GM19452 (cell line): Measurements from ENCODE around the gene DGKK.
A peak's percentile ranks its signal among the peaks of the same experiment; 100 is the strongest.

Source experiments
- ATAC-seq: cut with Tn5 transposase; IDR thresholded peaks from one replicate; pipeline ENCODE4 v1.9.1; 2021; ENCODE audit not compliant: unreplicated experiment

The DGKK gene

GRCh38 chrX:50470103-50471031 is at the start of gene DGKK:
Gene DGKK (minus strand): TSS chrX:50470825. CDS start chrX:50470678, 147 bp downstream.
- ATAC-seq: no peak

DNA sequence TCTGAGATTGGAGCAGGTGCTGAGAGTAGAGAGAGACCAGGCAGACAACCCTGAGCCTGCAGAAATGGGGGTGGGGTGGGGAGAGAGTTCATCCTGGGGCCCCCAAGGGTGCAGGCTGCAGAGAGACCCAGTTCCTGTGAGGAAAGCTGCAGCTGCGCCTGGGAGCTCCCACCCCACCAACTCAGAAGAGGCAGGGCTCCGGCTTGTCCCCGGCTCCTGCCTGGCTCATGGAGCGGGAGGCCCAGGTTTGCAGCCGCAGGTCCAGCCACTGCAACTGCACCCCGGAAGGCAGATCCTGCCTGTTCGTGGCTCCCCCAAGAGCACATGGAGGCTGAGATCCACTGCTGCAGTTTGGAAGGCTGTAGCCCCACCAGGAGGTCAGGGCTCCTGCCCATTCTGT is 44.2 kb upstream of the DGKK start:
- no peak for ATAC-seq

DNA sequence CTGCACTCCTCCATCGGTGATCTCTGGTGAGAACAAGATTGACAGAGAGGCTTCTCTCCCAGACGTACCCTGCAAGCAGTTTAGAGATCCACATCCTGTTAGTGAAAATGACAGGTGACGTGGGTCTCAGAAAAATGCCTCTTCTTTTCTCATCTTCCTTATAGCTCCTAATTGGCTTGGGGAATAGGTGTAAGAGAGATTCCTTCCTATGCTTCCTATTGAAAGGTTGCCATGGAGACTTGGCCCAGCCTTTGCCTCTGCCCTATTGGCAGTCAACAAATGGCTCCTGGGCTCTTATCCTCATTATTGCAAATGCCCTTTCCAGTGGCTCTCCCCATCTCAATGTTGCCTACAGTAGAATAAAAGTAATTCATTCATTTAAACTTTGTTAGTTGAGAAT is 26.5 kb upstream of the DGKK start:
- no peak for ATAC-seq

DNA sequence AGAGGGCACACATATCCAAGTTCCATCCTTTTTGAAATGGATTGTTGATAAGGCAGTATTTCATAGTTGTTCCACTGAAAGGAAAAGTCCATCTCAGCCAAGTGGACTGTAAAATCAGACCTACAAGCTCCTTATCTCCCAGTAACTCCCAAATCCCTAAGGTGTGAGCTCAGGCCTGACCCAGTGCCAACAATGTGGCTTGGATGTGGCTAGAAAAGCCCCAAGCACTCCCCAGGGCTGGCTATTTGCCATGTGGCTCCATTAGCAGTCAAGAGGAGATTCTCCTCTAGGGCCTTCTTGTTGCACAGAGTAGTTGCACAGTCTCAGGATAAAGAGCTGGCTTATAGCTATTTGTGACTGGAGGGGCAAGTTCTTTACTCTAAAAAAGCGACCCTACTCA is 25.0 kb upstream of the DGKK start:
- no peak for ATAC-seq

DNA sequence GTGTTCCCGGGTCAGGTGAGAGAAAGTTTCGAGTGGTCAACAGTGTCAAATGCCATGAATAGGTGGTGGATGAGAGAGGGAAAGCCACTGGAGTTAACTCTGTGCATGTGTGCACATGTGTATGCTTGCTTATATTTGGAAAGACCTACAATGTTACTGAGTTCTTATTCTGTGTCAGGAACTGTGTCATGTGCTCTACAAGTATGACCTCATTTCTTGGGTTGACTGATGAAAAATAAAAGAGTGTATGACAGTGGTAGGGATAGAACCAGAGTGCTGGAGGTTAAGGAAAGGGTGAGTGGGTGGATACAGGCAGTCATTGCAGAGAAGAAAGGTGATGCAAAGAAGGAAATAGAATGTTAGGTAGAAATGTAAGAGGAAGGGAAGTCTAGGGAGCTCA is 22.1 kb upstream of the DGKK start:
- no peak for ATAC-seq

DNA sequence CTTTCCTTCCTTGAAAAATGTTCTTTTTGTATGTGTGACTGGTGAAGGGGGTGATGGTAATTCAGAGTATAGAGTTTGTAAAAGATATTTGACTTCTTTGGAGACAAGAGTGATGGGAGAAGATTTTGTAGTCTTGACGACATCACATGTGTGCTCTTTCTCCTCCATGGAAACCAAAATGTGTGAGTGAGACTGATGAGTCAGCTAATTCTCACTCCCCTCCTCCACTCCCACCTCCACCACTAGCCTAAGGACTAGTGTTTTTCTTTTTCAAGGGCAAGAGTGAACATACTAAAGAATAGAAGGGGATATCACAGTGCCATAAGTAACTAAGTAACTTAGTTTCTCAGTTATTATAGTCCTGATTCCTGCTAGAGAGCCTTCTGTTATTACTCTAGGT is 14.0 kb upstream of the DGKK start:
- ATAC-seq: no peak

- ATAC-seq: no peak
Measured at GRCh38 chrX:50483283-50483682, 12.7 kb upstream of the DGKK start.

DNA sequence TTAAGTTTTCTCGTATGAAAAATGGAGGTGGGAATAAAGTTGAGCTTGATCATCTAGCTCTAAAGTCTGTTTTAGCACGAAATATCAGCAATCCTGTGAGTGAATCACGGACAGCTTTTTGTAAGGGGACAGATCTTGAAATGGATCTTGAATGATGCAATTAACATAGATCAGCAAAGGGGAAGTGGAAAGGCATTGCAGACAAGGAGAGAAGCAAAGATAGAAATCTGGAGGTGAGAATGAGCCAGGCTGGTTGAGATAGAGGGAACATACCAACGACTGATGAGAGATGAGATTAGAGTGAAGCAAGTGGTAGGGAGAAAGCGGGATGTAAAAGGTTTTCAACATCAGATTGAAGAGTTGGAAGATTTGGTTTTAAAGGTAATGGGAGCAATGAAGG is 4.6 kb upstream of the DGKK start:
- ATAC-seq: no peak

DNA sequence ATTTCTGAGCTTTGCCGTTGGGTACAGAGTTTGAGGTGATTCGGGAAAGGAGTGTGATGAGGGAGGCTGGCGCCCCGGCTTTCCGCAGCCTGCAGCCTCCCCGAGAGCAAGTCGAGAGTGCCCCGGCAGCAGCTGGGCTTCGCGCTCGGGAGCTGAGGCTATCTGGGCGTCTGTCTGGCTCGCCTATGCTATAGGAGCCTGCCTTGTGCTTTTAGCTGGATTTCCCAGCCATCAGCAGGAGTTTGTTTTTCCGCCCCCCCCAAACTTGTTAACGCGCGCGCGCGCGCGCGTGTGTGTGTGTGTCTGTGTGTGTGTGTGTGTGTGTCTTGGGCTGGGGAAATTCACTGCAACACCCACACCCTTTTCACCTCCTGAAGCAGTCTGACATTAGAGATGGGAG is 765 bp upstream of the DGKK start:
- no peak for ATAC-seq

GRCh38 chrX:50469206-50469605 is 1.4 kb downstream of the DGKK start:
- ATAC-seq: no peak

DNA sequence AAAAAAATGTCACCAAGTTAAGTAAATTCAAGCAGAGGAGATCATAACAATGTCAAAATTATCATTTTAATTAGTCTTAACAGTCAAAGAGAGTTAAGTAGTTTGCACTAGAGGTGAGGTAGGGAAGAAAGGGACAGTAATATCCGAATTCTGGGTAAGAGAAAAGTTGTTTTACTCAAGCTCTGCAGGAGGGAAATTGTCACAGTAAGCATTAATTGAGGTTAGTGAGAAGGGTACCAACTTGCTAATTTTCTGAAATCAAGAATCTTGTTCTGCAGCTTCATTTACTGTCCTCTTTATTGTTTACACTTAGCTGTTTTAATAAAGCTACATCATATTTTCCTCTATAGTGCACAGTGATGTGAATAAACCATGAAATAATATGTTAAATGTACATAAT is 11.0 kb downstream of the DGKK start:
- no peak for ATAC-seq

DNA sequence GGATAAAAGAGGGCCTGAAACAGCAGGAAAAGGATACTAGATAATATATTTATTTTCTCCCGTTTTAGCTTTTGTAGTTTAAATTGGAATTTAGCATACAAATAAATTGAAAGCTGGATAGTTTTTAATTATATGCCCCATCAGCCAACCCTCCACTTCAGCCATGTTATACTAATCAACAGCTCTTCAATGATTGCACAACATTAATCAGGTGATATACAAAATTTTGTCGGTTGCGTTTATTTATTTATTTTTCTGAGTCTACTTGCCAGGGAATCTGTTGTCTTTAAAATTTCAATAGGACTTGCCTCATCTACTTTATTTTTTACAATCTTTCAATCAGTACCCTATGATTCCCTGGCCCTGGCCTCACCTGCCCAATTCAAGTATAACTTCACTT is 12.1 kb downstream of the DGKK start:
- no peak for ATAC-seq

GRCh38 chrX:50456712-50457484 is 13.7 kb downstream of the DGKK start:
- ATAC-seq: no peak

- ATAC-seq: no peak
Measured at GRCh38 chrX:50452782-50453181, 17.8 kb downstream of the DGKK start.

GRCh38 chrX:50450324-50450723 is 20.3 kb downstream of the DGKK start:
- ATAC-seq: no peak

GRCh38 chrX:50448565-50448964 is 22.1 kb downstream of the DGKK start:
- ATAC-seq: no peak

DNA sequence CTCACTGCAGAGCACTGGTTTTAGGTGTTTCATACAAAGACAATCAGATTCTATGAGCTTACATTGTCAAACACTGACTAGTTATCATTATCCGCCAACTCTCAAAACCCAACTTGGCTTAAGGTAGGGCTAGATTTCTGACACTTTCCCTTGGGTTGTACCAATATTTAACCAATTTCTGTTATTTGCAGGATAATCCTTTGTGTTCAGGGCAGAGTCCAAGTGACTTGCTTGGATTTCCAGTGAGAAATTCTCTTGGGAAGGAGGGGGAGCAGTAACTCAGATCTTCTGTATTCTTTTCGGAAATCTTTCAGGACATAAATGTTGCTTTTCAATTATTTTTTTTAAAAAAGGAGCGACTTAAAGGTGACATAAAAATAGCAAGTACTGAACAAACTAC is 23.1 kb downstream of the DGKK start:
- ATAC-seq: no peak

DNA sequence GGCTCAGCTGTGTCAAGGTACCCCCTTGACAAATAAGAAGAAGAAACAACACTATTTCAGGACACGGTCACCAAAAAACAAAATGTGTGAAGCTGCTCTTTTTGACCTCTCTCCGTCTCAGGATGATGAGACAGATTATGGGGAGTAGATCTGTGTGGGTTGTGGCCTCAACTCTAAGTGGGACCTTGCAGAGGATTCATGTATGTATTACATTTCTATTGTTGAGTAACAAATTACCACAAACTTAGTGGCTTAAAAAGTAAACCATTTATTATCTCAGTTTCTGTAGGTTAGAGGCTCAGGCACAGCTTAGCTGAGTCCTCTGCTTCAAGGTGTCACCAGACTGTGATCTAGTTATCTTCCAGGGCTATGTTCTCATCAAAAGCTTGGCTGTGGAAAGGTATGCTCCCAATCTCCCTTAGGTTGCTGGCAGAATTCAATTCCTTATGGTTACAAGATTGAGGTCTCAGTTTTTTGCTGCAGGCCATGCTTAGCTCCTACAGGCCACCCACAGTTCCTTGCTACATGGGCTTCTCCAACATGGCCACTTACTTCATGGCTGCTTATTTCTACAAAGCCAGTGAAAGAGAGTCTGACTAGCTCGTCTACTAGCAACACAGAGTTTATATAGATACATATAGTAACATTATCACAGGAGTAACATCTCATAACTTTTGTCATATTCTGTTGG is 28.1 kb downstream of the DGKK start:
- peak; percentile 72 for ATAC-seq

GRCh38 chrX:50436797-50437196 is 33.8 kb downstream of the DGKK start:
- no peak for ATAC-seq

- ATAC-seq: no peak
Measured at GRCh38 chrX:50432829-50433289, 37.8 kb downstream of the DGKK start.

DNA sequence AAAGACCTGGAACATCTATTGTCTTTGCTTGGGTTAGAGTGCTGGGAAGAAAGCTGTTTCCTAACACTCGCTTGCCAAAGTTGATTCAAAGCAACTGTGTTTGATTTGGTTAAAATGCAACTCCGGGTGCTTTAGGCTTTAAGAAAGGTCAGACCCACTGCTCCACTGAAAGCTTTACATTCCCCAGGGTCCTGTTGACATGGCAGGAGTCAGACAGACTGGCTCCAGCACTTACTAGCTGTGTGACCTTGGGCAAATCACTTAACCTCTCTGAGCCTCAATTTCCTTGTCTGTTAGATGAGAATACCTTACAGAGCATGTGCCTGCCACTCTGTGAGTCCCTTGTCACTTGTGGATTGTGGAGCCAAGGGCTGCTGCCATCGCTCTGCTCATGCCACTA is 39.0 kb downstream of the DGKK start:
- ATAC-seq: no peak
